Suprapubic skin (tissue), 3 donors: ENCODE data around the gene DMC1.

Experiments used
- POLR2AphosphoS5 ChIP-seq, 3 donors: sonication (generic); formaldehyde crosslinking; IDR thresholded peaks; one replicate each; pipeline ENCODE4 v1.6.1; 2017; ENCODE audit warnings: antibody characterized with exemption in 3 of 3
- TF ChIP-seq, protein P1 (sequence below), 2 donors: fragments of 200-600 bp in 1 of 2; fragments of 450-650 bp in 1 of 2; sonication (generic) in 1 of 2; IDR thresholded peaks; one replicate each; pipeline ENCODE4 v1.5.1; 2016 to 2019; ENCODE audit warnings: antibody characterized with exemption in 2 of 2, mild to moderate bottlenecking in 1 of 2, moderate library complexity in 1 of 2

DNA sequence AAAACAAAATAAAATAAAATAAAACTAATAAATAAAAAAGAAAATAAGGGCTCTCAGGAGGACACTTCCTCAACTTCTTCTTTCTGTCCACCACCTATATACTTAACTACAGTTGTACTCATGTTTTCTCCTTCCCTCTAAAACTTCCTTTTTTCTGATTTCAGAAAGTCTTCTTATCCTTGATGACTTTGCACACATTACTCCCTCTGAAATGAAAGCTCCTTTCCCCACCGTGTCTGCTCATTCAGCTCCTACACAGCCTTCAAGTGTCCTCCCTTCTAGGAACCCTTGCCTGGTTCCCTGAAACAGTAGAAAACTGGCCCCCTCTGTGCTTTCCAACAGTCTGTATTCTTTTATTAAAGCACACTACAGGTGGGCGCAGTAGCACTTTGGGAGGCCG, 45.6 kb downstream of the DMC1 start:
- TF ChIP-seq, protein P1, sequence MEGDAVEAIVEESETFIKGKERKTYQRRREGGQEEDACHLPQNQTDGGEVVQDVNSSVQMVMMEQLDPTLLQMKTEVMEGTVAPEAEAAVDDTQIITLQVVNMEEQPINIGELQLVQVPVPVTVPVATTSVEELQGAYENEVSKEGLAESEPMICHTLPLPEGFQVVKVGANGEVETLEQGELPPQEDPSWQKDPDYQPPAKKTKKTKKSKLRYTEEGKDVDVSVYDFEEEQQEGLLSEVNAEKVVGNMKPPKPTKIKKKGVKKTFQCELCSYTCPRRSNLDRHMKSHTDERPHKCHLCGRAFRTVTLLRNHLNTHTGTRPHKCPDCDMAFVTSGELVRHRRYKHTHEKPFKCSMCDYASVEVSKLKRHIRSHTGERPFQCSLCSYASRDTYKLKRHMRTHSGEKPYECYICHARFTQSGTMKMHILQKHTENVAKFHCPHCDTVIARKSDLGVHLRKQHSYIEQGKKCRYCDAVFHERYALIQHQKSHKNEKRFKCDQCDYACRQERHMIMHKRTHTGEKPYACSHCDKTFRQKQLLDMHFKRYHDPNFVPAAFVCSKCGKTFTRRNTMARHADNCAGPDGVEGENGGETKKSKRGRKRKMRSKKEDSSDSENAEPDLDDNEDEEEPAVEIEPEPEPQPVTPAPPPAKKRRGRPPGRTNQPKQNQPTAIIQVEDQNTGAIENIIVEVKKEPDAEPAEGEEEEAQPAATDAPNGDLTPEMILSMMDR (IDR thresholded peaks at IDR 0.05), result no peak
- TF ChIP-seq POLR2AphosphoS5 (IDR thresholded peaks at IDR 0.05), result no peak
